Adipocyte (in vitro differentiated cells): ENCODE results near the gene ADAMTSL3.
"Not testable (repeated sequence)": the region's sequence is repeated elsewhere in the genome, so short reads cannot be mapped to it uniquely, and the experiment has no call there.

ENCODE experiments used
- DNase-seq: peaks from one replicate; pipeline ENCODE4 v3.0.0-alpha.2; 2015; ENCODE audit warnings: low read depth
- H3K27me3 ChIP-seq: replicated peaks from 2 replicates; pipeline ENCODE4 v1.7.0; 2013; ENCODE audit warnings: mild to moderate bottlenecking, low read length, moderate library complexity; ENCODE audit not compliant: control insufficient read depth, insufficient read depth
- H3K36me3 ChIP-seq: 2 replicates; pipeline ENCODE4 v1.7.0; 2013; ENCODE audit warnings: low read length, mild to moderate bottlenecking, moderate library complexity; ENCODE audit not compliant: control insufficient read depth, insufficient read depth, severe bottlenecking
- H3K4me1 ChIP-seq: 2 replicates; pipeline ENCODE4 v1.7.0; 2013; ENCODE audit warnings: mild to moderate bottlenecking, low read length, moderate library complexity; ENCODE audit not compliant: control insufficient read depth, insufficient read depth
- H3K4me3 ChIP-seq: 2 replicates; pipeline ENCODE4 v1.7.0; 2013; ENCODE audit warnings: mild to moderate bottlenecking, low read length, moderate library complexity
- H3K9ac ChIP-seq: 2 replicates; pipeline ENCODE4 v1.7.0; 2013; ENCODE audit warnings: mild to moderate bottlenecking, low read length, moderate library complexity
- H3K9me3 ChIP-seq: 2 replicates; pipeline ENCODE4 v1.7.0; 2013; ENCODE audit warnings: mild to moderate bottlenecking, low read length, moderate library complexity; ENCODE audit not compliant: control insufficient read depth

The ADAMTSL3 gene

DNA sequence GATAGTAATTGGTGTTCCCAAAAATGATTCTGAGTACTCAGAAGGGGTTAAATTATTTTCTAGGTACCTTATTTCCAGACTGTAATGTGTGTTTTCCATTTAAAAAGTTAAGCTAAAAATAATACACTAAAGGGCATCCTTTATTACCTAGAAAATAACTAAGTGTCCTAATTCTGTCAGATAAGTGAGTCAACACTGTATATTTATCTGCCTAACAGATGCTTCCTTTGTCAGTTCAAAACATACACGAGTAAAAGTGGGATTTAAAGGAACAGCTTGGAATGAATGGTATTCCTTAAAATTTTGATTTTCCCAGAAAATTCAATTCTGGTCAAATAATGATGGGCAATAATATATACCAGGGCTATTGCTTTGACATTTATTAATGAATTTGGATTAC, 78.3 kb downstream of the ADAMTSL3 start:
- Histone ChIP-seq H3K9me3 (peaks cover 5% of the 10 kb centered on the region), H3K4me1 (no peaks in the 10 kb centered on the region), H3K9ac (no peak overlapping the region), H3K4me3 (no peak overlapping the region), H3K36me3 (no peaks in the 10 kb centered on the region), H3K27me3 (no peaks in the 10 kb centered on the region)
- DNase-seq: no peak

GRCh38 chr15:83732770-83733169, 78.8 kb downstream of the ADAMTSL3 start:
- Histone ChIP-seq H3K4me3 (no peak overlapping the region), H3K9me3 (peaks cover 5% of the 10 kb centered on the region), H3K27me3 (no peaks in the 10 kb centered on the region), H3K36me3 (no peaks in the 10 kb centered on the region), H3K4me1 (no peaks in the 10 kb centered on the region), H3K9ac (no peak overlapping the region)
- DNase-seq: no peak

- Histone ChIP-seq H3K4me1 (no peaks in the 10 kb centered on the region), H3K36me3 (no peaks in the 10 kb centered on the region), H3K9me3 (peaks cover 5% of the 10 kb centered on the region), H3K4me3 (no peak overlapping the region), H3K9ac (no peak overlapping the region), H3K27me3 (no peaks in the 10 kb centered on the region)
- no peak for DNase-seq
Measured at GRCh38 chr15:83733206-83733605, 79.3 kb downstream of the ADAMTSL3 start.

DNA sequence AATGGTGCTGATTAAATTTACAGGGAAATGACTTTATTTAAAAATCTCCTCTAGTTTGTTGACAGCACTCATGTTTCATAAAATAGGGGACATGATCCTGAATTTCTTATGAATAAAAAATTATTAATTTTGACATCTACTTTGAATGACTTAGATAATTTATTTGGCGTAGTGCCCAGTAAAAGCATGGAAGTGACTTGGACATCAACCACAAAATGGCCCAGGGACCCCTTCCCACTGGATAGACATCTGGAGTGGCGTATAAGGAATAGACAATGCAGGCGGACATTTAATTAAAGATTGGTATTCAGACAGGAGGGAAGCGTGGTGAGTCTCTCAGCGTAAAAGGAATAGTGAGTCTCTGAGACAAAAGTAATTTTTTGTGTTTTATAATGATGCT, 79.8 kb downstream of the ADAMTSL3 start:
- DNase-seq: no peak
- H3K4me1 ChIP-seq: no peaks in the 10 kb centered on the region
- no peaks in the 10 kb centered on the region for H3K36me3 ChIP-seq
- H3K4me3 ChIP-seq: no peak overlapping the region
- H3K9ac ChIP-seq: no peak overlapping the region
- H3K27me3 ChIP-seq: no peaks in the 10 kb centered on the region
- peaks cover 5% of the 10 kb centered on the region for H3K9me3 ChIP-seq

DNA sequence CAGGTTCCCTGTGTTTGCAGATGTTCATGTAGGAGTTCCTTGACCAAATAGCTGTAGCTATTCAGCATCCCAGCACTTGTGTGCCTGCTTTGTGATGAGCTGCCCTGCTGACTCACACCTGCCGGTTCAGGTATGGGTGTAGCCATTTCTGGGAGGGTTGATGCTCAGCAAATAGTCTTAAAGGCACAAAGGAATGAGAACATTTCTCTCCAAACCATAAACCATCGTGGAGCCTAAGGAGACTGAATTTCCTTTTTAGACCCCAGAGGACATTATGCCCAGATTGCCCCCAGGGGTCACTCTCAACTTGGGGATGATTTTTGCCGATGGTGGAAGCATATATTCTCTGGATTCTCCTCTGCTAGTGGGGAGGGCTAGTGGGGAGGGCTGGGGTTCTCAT, 80.6 kb downstream of the ADAMTSL3 start:
- peaks cover 5% of the 10 kb centered on the region for H3K9me3 ChIP-seq
- DNase-seq: peak; percentile 2
- no peak overlapping the region for H3K4me3 ChIP-seq
- H3K27me3 ChIP-seq: no peaks in the 10 kb centered on the region
- H3K36me3 ChIP-seq: no peaks in the 10 kb centered on the region
- H3K9ac ChIP-seq: no peak overlapping the region
- H3K4me1 ChIP-seq: no peaks in the 10 kb centered on the region

GRCh38 chr15:83739629-83740028, 85.7 kb downstream of the ADAMTSL3 start:
- no peak for DNase-seq
- Histone ChIP-seq H3K4me1 (no peaks in the 10 kb centered on the region), H3K9ac (no peak overlapping the region), H3K36me3 (no peaks in the 10 kb centered on the region), H3K4me3 (no peak overlapping the region), H3K9me3 (no peaks in the 10 kb centered on the region), H3K27me3 (no peaks in the 10 kb centered on the region)

DNA sequence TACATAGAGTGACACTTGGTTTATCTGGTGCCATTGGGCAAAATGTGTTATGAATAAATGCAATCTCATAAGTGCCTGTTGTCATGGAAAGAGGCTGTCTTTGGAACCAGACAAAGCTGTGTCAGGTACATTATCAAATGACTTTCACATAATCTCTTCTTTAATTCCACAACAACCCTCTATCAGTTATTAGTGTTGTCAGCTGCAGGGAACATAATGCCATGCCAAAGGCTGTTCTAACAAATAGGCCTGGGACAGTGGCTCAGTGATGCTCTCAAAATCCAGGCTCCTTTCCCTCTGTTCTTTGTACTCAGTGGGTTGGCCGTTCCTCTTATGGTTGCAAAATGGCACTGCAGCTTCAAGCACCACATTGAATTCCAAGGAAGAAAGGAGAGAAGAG, 91.8 kb downstream of the ADAMTSL3 start:
- Histone ChIP-seq H3K36me3 (no peaks in the 10 kb centered on the region), H3K9me3 (no peaks in the 10 kb centered on the region), H3K27me3 (no peaks in the 10 kb centered on the region), H3K4me1 (peaks cover 5% of the 10 kb centered on the region), H3K9ac (no peak overlapping the region), H3K4me3 (no peak overlapping the region)
- no peak for DNase-seq

- Histone ChIP-seq H3K9me3 (no peaks in the 10 kb centered on the region), H3K27me3 (no peaks in the 10 kb centered on the region), H3K4me3 (no peak overlapping the region), H3K4me1 (peaks cover 5% of the 10 kb centered on the region), H3K9ac (no peak overlapping the region), H3K36me3 (no peaks in the 10 kb centered on the region)
- no peak for DNase-seq
Measured at GRCh38 chr15:83746231-83746630, 92.3 kb downstream of the ADAMTSL3 start.

GRCh38 chr15:83747050-83747717, 93.3 kb downstream of the ADAMTSL3 start:
- DNase-seq: no peak
- no peaks in the 10 kb centered on the region for H3K36me3 ChIP-seq
- H3K4me3 ChIP-seq: peak overlapping the region; percentile 61
- H3K9ac ChIP-seq: peak overlapping the region; percentile 27
- peaks cover 5% of the 10 kb centered on the region for H3K4me1 ChIP-seq
- no peaks in the 10 kb centered on the region for H3K9me3 ChIP-seq
- no peaks in the 10 kb centered on the region for H3K27me3 ChIP-seq

GRCh38 chr15:83747718-83748110, 93.8 kb downstream of the ADAMTSL3 start:
- Histone ChIP-seq H3K9me3 (no peaks in the 10 kb centered on the region), H3K27me3 (no peaks in the 10 kb centered on the region), H3K36me3 (no peaks in the 10 kb centered on the region), H3K4me3 (peak overlapping the region; percentile 61), H3K9ac (peak overlapping the region; percentile 27), H3K4me1 (peaks cover 5% of the 10 kb centered on the region)
- no peak for DNase-seq

- H3K4me1 ChIP-seq: peaks cover 2% of the 10 kb centered on the region
- H3K27me3 ChIP-seq: no peaks in the 10 kb centered on the region
- no peak for DNase-seq
- H3K36me3 ChIP-seq: no peaks in the 10 kb centered on the region
- no peak overlapping the region for H3K4me3 ChIP-seq
- no peak overlapping the region for H3K9ac ChIP-seq
- peaks cover 4% of the 10 kb centered on the region for H3K9me3 ChIP-seq
Measured at GRCh38 chr15:83753872-83754493, 100.1 kb downstream of the ADAMTSL3 start.

GRCh38 chr15:83757291-83757690, 103.4 kb downstream of the ADAMTSL3 start:
- not testable (repeated sequence) for H3K4me1 ChIP-seq, DNase-seq, H3K36me3 ChIP-seq, H3K27me3 ChIP-seq, H3K4me3 ChIP-seq, H3K9ac ChIP-seq, H3K9me3 ChIP-seq
